GM19463 (cell line): ENCODE results near the gene ERG.

ENCODE experiments used
- ATAC-seq: cut with Tn5 transposase; IDR thresholded peaks from one replicate; pipeline ENCODE4 v1.9.1; 2021; ENCODE audit warnings: mild to moderate bottlenecking, moderate library complexity; ENCODE audit not compliant: unreplicated experiment

ERG gene

DNA sequence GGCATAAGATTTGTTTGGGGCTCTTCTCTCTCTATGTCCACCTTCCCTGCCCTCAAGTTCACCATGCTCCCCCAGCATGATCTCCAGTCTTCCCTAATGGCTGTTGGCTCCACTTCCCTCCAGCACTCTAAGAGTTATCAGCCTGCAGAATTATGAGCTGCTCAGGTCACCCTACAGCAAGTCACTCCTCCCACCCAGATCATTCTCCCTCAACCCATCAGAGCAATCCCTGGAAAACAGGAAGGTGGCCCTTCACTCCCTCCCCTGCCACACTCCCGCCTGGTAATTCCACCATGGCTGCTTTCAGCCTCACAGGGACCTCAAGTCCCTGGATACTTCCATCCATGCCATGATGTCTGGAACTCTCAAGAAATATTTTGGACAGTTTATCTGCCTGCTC, 137.0 kb downstream of the ERG start:
- no peak for ATAC-seq

DNA sequence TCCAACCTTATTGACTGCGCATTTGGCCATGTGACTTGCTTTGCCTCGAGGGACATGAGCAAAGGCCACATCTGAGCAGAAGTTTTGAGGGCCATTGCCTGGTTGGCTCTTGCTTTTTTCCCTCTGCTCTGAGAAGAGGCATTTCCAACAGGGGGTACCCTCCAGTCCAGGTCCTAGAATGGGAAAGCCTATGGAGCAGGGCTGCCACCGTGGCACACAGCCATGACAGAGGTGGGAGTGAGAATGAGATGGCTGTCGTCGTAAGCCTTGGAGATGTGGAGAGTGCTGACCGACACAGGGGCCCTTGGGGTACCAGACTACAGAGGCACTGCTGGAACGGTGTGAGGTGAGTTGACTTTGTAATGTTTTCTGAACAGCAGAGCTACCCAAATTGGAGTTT, 138.4 kb downstream of the ERG start:
- ATAC-seq = no peak

DNA sequence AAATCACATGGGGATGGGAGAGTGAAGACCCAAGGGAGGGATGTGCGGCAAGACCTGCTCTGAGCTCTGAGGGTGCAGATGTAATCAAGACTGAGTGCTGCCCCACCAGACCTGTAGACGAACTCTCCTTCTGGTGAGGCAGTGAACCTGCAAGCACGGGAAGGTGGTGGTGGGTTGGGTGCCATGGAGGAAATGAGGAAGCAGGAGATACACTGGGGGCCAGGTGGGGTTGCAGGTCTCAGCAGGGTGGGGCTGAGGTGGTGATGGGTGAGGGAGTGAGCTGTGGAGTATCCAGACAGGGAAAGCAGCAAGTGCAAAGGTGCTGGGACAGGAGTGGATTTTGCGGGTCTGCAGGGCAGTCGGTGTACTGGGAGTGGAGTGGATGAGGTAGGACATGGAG, 139.2 kb downstream of the ERG start:
- no peak for ATAC-seq

DNA sequence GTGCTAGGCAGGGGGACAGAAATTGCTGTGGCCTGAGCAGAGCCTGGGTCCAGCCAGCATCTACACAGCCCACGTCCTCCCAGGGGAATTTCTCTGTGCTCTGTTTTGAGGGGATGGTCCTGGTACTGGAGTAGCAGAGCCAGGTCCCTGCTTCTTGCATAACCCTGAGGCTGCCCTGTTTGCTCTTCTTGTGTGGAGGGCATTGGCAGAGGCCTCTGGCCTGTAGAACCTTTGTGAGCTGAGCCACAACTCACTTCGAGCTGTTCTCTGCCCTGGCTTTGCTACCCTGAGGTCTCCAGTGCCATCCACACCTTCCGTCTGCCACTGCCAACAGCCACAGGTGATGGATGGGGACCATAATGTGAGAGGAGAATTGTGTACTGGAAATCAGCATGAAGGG, 139.6 kb downstream of the ERG start:
- ATAC-seq = no peak

DNA sequence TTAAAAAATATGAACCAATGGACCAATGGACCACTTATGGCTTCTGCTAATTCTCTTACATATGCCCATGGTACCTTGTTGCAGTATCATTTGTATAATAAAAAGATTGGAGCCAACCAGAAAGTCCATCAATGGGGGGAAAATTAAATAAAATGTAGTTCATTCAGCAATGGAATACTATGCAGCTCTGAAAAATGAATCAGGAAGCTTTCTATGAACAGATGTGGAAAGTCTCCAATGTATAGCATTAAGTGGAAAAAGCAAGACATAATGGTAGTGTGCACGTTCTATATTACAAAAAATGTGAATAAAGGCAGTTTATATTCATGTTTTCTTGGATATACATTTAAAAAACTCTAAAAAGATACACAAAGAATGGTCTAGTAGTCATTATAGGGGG, 140.2 kb downstream of the ERG start:
- no peak for ATAC-seq

DNA sequence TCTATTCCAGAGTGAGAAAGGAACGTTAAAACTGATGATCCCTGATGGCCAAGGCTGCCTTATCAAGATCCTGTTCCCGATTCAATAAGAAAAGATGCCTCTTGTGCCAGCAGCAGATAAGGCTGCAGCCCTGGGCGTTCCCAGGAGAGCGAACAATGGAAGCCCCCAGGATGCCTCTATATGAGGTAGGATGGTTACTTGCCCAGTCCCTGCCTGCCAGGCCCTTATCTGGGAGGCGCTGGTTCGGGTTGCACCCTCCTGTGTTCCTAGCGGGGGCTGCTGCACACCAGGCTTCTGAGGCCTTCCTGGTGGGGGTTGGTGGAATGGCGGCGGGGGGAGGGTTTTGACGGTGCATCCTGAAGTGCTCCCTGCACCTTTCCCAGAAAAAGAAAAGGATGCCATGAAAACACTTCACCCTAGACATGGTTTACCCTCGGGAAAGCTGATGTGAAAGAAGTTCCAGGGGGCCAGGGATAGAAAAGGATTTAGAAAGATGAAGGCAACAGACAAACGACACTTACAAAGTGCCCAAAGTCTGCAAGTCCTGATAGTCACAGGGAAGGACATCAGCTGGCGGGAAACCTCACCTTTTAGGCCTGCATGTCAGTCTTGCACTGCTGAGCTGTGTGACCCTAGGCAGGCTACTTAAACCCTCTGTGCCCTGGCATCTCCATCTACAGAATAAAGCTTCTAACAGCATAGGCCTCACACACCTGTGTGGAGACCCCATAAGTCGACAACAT, 141.2 kb downstream of the ERG start:
- ATAC-seq = no peak

DNA sequence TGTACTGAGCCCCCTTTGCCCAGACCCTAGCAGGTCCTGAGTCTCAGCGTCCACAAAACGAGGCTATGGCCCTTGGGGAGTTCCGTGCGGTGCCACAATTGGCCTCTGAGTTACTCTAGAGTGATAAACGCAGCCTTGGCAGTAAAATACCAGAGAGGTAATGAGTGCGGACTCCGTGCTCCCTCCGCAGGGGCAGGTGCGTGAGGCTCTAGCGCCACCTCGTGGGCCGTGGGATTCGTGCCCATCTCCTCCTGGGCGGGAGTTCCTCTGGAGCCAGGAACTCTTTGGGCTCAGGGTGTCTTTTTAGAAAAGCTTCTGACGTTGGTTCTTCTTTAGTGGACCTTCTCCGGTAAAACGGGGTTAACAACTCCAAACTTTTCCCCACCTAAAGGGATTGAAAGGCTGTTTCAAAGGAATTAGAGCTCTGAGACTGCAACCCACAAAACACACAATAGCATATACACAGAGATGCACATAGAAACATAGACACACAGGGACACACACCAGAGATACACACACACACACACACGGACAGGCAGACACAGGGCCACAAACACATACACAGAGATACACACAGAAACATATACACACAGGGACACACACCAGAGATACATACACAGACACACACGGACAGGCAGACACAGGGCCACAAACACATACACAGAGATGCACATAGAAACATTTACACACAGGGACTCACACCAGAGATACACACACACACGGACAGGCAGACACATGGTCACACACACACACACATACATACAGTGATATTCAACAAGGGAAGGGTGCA, 142.1 kb downstream of the ERG start:
- no peak for ATAC-seq

DNA sequence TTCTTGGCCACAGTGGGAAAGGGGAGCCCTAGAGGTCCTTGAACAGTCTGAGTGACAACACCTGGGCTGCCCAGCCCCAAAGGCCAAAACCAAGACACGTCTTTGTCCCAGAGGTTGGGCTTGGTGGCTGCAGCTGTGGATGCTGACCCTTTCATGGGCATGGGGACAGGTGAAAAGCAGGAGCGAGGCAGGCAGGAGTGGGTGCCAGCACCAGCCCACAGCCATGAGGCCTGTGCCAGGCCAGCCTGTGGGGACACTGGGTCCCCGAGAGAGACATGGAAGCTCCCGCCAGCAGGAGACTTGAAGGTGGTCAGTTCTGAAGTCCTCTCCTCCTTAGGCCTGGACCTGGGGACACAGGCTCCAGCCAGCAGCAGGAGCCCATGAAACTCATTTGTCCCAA, 142.9 kb downstream of the ERG start:
- ATAC-seq = no peak

DNA sequence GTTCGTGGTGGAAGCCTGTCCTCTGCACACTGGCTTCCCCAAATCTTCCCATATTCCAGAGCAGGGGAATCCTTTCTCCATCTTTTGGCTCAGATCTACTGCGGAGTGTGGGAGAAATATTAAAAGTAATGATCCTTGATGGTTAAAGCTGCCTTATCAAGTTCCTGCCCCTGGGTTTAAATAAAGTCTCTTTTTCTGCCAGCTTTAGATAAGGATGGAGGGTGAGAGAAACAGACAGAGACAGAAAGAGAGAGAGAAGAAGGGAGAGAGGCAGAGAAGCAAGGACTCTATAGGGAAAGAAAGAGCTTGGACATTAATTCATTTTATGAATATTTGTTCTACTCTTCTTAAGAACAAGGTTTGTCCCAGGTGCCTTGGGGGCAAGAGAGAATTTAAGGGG, 143.5 kb downstream of the ERG start:
- no peak for ATAC-seq

DNA sequence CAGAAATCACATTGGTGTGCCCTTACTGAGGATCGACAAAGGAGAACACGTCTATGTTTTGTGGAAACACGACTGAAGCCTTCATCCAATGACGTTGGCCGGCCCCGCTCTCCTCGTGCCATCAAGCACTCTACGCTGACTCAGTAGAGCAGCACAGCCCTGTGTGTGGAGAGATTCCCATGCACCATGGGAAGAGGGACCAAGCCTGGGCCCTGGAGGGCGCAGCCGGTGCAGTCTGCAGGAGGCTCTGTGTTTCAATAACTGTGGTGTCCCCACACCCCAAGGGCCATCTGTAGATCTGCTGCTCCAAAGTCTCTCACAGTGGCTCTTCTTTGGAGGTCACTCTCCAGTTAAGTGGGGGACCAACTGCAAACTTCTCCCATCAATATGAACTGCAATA, 144.0 kb downstream of the ERG start:
- no peak for ATAC-seq

DNA sequence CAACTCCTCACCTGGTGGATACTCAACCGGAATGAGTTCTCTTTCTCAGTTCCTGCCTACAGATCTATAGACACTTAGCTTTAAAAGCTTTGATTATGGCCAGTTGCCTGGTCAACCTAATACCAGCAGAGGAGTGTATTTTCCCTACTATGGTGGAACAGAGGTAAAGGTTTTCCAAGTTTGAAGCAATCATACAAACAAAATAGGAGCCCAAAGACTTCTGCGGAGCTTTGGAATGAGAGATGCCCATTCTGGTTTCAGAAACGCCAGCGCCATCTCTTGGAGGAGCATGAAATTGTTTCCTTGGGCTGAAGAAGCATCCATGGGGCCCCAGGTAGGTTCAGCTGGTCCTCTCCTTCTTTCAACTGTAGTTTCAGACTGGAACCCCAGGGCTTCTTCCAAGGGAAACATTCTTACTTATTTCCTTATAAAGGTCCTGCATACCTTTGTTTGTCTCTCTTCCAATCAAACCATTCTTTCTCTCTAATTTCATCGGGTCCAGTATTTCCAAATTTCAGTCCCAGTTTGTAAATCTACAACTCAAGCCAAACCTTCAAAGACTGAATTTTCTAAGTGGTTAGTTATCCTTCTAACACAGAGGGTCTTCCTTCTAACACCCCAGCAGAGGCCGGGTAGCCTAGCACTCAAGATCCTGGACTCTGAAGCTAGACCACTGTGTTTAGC, 145.6 kb downstream of the ERG start:
- ATAC-seq = no peak

DNA sequence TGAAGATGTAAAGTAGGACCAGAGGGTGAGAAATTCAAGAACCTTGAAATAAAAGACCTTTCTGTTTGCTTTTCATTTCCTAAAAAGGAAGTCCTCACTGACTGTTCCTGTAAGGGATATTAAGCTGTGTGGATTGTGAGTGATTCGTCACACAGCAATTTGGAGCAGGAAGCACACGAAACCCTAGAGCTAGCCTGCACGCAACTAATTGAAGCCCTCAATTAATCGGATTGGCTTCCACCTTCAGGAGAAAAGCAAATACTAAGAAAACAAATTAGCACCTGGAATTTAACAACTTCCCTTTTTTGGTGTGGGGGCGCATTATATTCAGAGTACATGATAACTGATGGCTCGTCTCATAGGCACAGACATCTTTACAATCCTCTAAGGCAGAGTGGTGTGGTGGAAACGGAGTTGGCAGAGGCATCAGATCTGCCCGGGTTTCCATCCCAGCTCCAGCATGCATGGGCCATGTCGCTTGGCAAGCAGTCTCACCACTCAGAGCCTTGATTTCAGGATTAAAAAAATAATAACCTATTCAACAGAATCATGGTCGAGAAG, 146.2 kb downstream of the ERG start:
- no peak for ATAC-seq

DNA sequence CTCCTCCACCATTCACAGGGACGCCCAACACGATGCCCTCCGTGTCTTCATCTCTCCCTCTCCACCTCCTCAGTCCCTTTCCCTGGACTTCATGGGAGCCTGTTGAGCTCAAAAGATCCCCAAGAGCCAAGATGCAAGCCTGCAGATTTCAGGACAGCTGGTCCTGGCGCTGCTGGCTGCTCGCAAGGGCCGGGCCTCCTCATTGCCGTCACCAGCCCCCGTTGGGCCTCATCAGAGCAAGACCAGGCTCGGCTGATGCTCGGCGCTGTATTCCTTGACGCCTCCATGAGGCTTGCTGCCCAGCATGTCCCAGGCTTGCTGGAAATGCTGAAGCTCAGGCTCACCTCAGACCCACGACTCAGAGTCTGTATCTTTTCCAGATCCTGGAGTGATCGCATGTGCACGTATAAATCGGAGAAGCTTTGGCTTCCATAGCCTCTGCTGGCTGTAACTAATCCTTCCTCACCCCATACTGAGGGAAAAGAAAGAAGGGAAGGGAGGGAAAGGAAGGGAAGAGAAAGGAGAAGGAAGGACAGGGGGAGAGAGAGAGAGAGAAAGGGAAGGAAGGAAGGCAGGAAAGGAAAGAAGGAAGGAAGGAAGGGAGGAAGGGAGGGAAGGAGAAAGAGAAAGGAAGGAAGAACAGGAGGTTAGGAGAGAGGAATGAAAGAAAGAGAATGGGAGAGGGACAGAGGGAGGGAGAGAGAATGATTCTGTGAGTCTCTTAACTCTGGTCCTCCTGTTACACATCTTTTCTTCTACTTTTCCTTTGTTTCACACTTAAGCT, 146.9 kb downstream of the ERG start:
- no peak for ATAC-seq

DNA sequence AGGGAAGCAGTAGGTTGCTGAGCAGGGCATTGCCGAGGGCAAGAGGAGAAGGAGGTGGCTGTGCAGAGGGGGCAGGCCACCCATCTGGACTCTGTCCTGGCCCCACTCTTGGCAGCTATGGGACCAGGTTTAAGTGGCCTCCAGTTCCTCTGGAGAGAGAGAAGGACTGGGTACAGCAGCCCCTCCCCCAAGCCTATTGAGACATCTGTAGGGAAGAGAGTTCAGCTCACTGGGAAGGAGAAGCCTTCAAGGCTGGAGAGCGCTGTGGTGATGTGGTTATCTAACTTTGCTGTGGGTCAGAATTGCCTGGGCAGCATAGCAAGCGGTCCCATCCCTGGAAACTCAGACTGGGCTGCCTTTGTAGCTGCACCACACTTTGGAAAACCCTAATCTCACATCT, 147.6 kb downstream of the ERG start:
- no peak for ATAC-seq

DNA sequence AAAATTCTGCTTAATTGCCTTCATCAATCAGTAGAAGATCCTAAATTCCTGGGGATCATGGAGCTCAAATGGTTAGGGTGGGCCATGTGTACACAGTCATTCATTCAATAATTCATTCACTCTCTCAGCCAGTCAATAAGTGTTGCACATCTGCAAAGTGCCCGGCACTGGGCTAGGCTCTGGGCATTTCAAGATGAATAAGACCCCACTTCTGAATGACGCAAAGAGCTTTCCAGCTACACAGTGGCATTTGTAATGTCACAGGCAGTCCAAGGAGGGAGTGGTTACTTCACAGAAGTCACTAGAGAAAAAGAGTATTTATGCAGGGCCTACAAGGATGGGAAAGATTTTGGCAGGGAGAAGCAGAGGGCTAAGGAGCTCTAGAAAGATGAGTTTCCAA, 148.3 kb downstream of the ERG start:
- ATAC-seq = no peak

DNA sequence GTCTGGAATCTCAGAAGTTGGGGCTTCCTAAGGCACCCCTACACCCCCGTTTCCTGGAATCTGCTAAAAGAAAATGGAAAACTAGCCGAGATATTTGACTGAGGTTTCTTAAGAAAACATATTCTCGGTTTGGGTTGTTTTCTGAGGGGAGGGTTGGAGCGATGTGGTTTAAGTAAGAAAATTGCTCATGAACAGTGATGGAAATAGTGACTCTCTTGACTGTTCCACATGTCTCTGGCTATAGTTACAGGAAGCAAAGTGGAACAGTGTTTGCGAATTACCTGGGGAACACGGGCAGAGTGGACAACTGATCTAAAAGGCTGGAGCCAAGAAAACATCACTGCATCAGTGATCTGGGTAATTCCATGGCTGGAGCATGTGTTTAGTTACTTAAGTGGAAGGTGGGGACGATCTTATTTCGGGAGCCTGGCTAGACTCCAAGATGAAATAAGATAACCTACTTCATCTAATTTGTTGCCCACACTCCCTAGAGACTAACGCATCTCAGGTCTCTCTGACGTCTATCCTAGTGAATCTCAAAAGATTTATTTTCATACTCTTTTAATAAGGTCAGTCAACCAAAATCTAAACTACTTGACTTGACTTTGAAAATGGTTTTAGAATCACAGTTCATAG, 149.0 kb downstream of the ERG start:
- ATAC-seq = no peak

DNA sequence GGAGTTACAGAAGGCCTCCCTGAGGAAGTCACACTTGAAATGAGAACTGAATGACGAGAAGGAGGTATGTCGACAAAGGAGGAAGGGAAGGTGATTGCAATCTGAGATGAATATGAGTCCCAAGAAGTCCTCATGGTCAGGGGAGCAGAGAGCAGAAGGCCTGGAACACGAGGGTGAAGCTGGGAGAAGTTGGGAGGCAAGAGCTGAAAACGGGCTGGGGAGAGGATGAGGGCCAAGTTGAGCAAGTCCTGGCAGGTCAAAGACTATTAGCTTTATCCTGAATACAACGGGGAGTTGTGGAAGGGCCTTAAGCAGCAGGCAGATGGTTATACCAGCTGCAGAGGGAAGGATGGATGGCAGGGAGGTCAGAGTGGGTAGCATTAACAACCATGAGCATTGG, 152.0 kb downstream of the ERG start:
- ATAC-seq = no peak

DNA sequence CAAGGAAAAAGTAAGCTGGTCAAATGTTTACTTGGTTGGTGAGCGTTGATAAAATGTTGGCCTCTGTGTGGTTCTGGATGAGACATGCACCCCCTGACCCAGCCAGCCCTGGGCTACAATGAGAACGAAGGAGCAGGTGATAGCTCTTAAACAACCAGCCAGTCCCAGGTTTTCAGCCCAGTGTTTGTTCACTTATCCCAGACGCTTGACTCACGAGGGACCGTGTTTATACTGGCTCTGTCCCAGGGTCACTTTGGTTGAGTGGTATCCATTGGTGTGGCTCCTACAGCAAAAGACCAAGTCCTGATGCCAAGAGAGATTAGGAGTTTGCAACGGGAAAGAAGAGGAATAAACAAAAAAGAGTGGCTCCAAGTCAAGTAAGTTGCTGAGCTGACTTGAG, 154.6 kb downstream of the ERG start:
- ATAC-seq = no peak

DNA sequence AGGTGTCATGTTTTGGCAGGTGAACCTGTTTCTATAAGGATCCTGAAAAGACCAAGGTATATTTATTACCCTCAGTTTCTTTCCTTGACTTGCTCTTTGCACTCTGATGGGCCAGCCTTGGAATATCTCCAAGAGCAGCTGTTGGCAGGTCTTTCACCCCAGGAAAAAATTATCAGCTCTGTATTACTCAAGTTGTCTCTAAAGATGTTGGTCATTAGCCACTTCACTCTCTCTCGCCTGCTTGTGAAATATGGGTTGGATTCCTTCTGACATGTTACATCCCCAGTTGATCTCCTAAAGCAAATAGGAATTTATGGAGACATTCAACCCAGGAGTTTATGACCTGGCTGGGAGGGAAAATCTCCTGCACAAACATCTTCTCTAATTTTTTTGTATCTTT, 155.5 kb downstream of the ERG start:
- ATAC-seq = no peak

DNA sequence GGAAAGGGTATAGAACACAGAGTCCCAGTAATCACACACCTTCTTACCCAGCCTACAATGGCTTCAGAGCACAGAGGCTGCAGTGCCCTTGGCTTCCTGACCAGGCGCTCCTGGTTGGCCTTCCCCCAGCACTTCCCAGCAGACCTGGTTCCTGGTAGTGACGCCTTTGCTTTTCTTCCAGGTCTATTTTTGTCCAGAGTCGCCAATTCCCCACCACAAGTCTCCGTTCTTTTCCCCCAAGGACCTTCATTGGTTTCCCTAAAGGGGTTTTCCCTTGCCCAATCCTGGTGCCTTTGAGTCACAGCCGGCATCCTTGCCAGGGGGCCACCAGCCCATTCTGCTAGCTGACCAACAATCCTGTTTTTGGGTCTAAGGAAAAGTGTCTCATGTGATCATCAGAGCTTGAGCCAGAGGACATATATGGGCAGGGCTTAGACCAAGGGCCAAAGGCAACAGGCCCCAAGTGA, 156.7 kb downstream of the ERG start:
- ATAC-seq = no peak
